Stimulated activated CD4-positive, alpha-beta T cell treated with anti-CD3 and anti-CD28 coated beads, Interleukin-2, amount 100 ng/mL, for 24 hours (primary cell): ENCODE results near the gene LMF1.
"Not testable (repeated sequence)": the region's sequence is repeated elsewhere in the genome, so short reads cannot be mapped to it uniquely, and the experiment has no call there.

Source experiments
- DNase-seq, 2 donors: peaks; one replicate each; pipeline ENCODE4 v3.0.0-alpha.2; 2020

The LMF1 gene

GRCh38 chr16:842061-842476, 128.7 kb downstream of the LMF1 start:
- DNase-seq = no peak

DNA sequence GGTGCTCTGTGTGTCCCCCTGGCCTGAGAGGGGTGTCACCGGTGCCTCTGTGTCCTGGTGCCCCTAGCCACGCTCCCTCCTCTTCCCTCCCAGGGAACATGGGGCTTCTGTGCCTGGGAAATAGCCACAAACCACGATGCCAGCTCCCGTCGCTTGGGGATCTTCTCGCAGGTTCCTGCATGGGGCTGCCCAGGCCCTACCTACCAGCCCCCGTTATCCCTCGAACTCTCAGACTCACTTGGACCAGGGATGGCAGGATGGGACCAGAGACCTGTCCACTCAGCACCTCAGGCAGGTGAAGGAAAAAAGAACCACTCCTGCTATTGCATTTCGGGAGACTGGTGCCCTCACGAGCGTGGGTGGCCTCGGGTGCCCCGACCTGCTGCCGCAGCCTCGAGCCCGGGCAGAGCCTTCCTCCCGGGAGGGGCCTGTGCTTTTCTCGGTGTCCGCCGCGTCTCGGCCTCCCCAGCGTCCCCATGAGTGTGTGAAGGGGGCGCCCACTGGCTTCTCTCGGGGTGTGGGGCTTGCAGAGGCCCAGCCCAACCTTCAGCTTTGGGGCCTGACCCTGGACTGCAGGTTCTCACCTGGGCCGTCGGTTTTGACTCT, 129.2 kb downstream of the LMF1 start:
- no peak for DNase-seq

DNA sequence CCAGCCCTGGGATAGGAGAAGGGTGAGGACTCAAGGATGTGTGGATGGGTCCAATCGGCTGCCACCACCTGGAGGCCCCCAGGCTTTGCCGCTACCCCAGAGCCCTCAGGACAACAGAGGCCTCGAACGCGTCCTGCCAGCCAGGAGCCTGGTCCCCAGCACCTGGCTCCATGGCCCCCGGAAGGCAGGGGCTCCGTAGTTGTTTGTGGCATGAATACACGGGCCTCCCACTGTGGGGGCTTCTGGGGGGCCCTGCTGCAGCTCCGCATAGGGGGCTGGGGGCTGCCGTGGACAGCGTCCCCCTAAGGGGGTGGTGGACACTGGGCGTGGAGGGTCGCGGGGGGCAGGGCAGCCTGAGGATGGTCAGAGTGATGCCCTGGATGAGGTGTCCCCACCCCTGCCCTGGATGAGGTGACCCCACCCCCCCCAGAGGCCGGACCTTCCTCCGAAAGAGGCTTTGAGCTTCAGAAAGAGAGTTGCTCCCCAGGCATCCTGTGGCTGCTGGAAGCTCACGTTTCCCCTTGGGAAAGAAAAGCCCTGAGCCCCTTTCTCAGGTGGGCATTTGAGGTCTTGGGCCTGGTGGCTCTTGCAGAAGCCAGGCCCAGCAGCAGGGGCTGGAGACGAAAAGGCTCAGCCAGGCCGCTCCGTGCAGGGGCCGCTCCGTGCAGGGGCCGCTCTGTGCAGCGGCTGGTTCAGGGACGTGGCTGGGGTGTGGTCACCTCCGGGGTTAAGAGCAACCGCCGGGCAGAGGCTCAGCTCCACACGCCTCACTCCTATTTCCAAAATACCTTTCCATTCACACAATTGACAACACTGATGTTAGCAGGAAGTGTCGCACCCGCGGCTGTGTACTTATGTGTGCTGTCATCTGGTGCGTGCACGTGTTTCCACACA, 130.0 kb downstream of the LMF1 start:
- no peak for DNase-seq

GRCh38 chr16:839643-840408, 131.0 kb downstream of the LMF1 start:
- DNase-seq = no peak

GRCh38 chr16:838741-839140, 132.0 kb downstream of the LMF1 start:
- no peak for DNase-seq

- DNase-seq = not testable (repeated sequence)
Measured at GRCh38 chr16:836822-837221, 134.0 kb downstream of the LMF1 start.

DNA sequence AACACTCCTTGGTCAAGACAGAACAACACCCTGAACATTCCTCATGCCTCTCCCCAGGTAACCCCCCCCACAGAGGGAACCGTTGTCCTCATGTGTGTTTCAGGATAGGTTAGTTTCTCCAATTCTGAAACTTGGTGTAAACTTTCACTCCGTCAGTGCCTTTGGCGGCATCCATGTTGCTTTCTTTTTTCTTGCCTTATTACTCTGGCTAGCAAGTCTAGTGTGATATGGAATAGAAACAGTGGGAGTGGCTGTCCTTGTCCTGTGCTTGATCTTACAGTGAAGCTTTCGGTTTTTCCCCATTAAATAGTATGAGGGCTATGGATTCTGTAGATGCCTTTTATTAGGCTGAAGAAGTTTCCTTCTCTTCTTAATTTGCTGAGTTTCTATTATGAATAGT, 134.6 kb downstream of the LMF1 start:
- DNase-seq = no peak

DNA sequence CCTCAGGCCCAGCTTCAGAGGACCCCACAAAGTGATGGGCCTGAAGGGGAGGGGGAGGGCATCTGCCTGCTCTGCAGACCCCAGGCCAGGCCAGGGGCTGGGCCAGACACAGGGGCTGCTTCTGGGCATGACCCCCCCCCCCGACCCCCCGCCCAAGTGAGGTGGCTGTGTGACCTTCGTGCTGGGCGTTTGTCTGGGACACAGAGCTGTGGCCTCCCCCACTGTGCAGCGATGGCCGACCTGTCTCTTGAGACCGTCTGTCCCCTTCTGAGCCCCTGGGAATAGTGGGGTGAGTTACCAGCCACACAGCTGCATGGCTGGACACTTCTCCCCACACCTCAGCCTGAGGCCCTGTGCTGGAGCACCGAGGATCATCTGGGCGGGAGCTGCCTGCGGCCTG, 135.4 kb downstream of the LMF1 start:
- DNase-seq = no peak

- no peak for DNase-seq
Measured at GRCh38 chr16:833411-833810, 137.4 kb downstream of the LMF1 start.

DNA sequence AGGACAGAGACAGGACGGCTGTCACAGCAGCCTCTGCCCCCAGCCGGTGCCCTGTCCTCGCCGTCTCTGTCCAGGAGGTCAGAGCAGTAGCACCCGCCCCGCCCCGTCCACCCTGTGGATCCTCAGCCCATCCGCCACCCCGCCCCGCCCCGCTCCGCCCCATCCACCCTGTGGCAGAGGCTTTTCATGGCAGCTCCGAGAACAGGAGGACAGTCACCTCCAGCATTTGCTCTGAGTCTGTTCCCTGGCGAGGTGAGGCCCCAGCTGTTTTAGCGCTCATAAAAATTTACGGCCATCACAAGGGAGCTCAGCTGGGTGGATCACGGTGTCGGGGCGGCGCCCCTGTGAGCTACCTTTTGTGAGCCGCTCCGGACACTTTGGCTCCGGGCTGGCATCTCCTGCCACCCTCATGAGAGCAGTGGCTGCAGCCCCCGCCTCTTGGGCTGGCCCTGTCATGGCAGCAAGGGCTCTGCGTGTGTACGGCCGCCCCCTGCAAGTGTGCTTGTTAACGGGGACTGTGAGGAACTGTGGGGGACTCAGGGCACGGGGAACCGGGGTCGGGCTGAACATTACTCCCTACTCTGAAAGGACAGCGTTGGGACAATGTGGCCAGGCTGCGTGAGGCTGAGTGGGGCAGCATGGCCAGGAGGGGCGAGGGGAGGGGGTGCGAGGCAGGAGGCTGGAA, 138.0 kb downstream of the LMF1 start:
- no peak for DNase-seq

DNA sequence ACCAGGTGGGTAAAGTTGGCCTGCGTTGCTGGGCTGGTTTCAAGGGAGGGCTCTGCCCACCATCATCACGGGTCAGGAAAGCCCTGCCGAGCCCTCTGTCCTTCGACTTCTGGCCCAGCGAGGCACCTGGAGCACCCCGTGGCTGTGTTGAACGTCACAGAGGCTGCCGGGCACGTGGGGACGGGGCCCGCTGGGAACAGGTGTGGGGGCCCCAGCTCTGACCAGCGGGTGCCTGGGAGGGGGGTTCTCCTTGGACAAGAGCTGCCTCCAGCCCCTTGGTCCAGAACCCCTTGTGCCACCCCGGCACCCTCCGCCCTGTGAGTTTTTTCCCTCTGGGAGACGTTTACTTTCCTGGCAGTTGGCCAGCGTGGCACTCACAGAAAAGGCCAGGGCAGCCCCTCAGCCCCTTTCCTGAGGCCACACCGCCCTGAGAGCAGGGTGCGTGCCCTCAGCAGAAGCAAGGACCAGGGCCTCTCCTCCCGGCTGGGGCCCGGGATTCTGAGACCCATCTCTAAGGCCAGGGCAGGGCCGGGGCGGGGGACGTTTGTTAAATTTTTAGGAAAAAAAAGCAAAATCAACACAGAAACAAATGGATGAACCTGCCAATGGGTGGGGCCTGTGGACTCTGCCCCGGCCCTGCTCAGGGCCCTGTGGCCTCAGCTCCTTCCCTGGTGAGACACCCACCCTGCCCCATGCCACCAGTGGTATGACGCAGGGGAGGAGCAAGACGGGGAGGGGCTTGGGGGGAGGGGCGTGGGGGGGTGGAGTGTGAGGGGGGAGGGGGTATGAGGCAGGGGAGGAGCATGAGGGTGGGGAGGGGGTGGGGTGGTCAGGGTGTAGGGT, 139.0 kb downstream of the LMF1 start:
- DNase-seq = no peak

- DNase-seq = no peak
Measured at GRCh38 chr16:830871-831570, 139.8 kb downstream of the LMF1 start.

- no peak for DNase-seq
Measured at GRCh38 chr16:830107-830870, 140.5 kb downstream of the LMF1 start.

- DNase-seq = no peak
Measured at GRCh38 chr16:828891-829290, 141.9 kb downstream of the LMF1 start.

GRCh38 chr16:827513-827912, 143.3 kb downstream of the LMF1 start:
- DNase-seq = no peak

DNA sequence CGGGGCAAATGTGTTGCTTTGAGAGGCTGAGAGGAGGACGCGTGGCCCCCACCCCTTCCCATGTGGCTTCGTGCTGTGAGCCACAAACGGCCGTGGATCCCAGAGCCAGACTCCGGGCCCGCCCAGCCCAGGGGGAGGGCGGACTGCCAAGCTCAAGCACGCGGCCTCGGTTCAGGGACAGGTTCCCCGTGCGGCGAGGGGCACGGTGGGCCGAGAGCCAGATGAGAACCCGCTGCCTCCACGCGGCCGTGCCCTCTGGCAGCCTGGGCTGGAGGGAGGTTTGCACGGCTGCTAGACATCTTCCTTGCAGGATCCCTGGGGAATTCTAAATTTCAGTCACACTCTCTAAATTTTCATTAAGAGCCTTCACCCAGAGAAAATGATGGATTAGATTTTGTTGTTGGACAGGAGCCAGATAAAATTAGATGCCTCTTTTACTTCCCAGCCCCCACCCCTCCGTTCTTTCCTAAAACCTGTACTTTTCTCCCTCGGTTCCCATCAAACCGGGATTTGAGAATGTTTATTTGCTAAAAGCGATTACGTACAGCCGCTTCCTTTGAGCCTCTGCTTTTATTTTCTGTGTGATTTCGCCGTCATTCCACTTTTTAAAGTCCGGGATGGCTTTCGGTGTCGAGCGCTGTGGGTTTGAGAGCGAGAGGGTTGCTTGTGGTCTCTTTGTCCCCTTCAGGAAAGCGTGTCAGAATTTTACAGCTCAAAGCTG, 145.3 kb downstream of the LMF1 start:
- no peak for DNase-seq

GRCh38 chr16:824601-825000, 146.2 kb downstream of the LMF1 start:
- DNase-seq = no peak

- no peak for DNase-seq
Measured at GRCh38 chr16:824194-824593, 146.6 kb downstream of the LMF1 start.

DNA sequence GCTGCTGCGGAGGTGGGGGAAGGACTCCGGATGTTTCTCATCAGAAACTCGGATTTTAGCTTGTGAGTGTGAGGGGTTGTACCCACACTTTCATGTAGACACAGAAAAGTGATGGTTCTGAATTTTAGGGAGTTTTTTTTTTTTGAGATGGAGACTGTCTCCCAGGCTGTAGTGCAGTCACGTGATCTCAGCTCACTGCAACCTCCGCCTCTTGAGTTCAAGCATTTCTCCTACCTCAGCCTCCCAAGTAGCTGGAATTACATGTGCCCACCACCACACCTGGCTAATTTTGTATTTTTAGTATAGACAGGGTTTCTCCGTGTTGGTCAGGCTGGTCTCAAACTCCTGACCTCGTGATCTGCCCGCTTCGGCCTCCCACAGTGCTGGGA, 147.9 kb downstream of the LMF1 start:
- DNase-seq = no peak
